IPS-NIHi7 (cell line): Measurements from ENCODE around the gene ADARB2.
"Not testable (repeated sequence)": the region's sequence is repeated elsewhere in the genome, so short reads cannot be mapped to it uniquely, and the experiment has no call there.

ENCODE experiments used
- DNase-seq: peaks from one replicate; pipeline ENCODE4 v3.0.0; 2012; ENCODE audit warnings: mixed read lengths; ENCODE audit errors: extremely low spot score

ADARB2 gene

GRCh38 chr10:1434912-1435692 is 302.2 kb downstream of the ADARB2 start:
- DNase-seq = no peak

DNA sequence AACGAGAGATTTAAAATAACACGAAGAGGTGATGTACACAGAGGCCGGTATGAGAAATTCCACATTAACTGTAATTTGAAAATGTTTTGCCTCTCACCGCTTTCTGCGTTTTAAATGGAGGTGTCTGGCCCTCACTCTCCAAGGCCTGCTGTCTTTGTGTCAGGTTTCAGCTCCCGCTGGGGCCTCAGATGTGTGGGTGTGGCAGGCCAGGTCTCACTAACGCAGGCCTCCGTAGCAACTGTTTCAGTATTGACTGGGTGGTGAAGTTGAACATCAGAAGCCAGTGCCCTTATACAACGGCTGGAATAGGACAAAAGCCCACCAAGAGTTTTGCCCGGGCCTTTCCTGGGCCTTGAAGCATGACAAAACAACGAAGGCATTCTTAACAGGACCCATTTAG is 303.1 kb downstream of the ADARB2 start:
- DNase-seq = peak; percentile 61

DNA sequence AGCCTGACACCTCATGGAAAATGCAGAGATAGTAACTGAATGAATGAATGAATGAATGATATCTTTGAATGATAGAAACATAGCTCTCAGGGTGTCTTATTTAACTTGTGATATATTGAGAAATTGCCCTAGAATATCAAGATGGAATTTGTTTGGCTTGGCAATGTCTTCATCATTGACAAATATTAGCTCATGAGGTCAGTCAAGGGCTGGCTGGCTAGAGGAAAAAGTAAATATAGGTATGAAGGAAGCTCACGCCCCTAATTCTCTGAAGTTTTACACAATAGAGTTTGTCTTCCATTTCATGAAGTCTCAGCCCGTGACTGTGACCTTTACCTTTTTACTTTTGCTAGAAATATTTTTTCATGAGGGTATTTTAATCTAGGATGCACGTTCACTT is 305.2 kb downstream of the ADARB2 start:
- DNase-seq = no peak

- no peak for DNase-seq
Observed at GRCh38 chr10:1431229-1431628, 306.1 kb downstream of the ADARB2 start.

DNA sequence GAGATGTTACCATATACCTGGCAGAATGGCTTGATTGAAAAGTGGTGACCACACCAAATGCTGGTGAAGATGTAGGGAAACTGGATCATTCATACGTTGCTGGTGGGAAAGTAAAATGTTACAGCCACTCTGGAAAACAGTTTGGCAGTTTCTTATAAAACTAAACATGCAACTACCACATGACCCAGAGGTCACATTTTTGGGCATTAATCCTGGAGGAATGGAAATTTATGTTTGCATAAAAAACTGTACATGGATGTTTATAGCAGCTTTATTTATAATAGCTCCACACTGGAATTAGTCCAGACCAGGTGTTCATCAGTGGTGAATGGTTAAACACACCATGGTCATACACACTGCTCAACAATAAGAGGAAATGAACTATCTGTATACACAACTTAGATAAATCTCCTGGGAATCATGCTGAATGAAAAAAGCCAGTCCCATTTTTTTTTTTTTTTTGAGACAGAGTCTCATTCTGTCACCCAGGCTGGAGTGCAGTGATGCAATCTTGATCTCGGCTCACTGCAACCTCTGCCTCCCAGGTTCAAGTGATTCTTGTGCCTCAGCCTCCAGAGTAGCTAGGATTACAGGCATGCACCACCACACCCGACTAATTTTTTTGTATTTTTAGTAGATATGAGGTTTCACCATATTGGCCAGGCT is 309.7 kb downstream of the ADARB2 start:
- DNase-seq = not testable (repeated sequence)

- DNase-seq = no peak
Observed at GRCh38 chr10:1426786-1427185, 310.5 kb downstream of the ADARB2 start.

- DNase-seq = no peak
Observed at GRCh38 chr10:1425879-1426278, 311.4 kb downstream of the ADARB2 start.

- DNase-seq = no peak
Observed at GRCh38 chr10:1424648-1425047, 312.7 kb downstream of the ADARB2 start.

DNA sequence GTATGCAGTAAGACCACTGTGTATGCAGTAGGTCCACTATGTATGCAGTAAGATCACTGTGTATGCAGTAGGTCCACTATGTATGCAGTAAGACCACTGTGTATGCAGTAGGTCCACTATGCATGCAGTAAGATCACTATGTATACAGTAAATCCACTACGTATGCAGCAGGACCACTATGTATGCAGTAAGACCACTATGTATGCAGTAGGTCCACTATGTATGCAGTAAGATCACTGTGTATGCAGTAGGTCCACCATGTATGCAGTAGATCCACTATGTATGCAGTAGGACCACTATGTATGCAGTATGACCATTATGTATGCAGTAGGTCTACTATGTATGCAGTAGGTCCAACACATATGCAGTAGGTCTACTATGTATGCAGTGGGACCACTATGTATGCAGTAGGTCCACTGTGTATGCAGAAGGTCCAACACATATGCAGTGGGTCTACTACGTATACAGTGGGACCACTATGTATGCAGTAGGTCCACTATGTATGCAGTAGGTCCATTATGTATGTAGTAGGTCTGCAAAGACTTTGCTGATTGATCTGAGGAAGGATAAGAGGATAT is 313.6 kb downstream of the ADARB2 start:
- DNase-seq = no peak

GRCh38 chr10:1422275-1422674 is 315.1 kb downstream of the ADARB2 start:
- no peak for DNase-seq

- DNase-seq = peak; percentile 92
Observed at GRCh38 chr10:1420661-1421362, 316.5 kb downstream of the ADARB2 start.

GRCh38 chr10:1419796-1420610 is 317.3 kb downstream of the ADARB2 start:
- no peak for DNase-seq

DNA sequence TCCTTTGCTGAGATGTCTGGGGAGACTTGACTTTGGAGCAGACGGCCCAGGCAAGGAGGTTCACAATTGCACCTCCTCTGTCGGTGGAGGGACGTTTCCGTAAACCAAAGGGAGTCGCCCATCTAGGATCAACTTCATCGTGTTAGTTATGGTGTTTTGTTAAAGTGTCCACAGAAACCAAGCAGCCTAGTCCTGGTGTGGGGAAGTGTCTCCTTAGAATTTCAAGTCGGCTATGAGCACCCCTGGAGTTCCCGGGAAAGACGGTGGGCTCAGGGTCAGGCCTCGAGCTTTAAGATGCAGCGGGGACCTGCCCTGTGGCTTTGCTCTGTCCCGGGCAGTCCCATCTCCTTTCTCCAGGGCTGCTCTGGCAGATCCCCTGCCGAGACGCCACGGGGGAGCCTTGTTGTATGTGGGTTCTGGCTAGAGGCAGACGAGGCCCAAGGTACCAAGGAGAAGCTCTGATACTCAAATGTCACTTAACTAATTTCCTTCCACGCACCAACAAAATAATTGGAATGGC is 319.2 kb downstream of the ADARB2 start:
- DNase-seq = no peak

GRCh38 chr10:1417574-1417973 is 319.8 kb downstream of the ADARB2 start:
- no peak for DNase-seq

GRCh38 chr10:1416456-1417037 is 320.8 kb downstream of the ADARB2 start:
- no peak for DNase-seq

DNA sequence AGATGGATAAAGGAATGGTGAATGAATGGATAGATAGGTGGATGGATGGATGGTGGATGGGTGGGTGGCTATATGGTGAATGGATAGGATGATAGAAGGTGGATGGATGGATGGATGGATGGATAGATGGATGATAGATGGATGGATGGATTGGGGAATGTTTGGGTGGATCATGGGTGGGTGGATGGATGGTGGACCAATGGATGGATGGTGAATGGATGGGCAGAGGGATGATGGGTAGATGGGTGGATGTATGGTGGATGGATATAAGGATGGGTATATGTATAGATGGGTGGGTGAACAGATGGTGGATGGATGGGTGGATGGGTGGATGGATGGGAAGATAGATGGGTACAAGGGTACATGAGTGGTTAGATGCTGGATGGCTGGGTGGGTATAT is 322.4 kb downstream of the ADARB2 start:
- no peak for DNase-seq

GRCh38 chr10:1414346-1414745 is 323.0 kb downstream of the ADARB2 start:
- DNase-seq = not testable (repeated sequence)

GRCh38 chr10:1413823-1414222 is 323.5 kb downstream of the ADARB2 start:
- no peak for DNase-seq

GRCh38 chr10:1413256-1413655 is 324.1 kb downstream of the ADARB2 start:
- no peak for DNase-seq

DNA sequence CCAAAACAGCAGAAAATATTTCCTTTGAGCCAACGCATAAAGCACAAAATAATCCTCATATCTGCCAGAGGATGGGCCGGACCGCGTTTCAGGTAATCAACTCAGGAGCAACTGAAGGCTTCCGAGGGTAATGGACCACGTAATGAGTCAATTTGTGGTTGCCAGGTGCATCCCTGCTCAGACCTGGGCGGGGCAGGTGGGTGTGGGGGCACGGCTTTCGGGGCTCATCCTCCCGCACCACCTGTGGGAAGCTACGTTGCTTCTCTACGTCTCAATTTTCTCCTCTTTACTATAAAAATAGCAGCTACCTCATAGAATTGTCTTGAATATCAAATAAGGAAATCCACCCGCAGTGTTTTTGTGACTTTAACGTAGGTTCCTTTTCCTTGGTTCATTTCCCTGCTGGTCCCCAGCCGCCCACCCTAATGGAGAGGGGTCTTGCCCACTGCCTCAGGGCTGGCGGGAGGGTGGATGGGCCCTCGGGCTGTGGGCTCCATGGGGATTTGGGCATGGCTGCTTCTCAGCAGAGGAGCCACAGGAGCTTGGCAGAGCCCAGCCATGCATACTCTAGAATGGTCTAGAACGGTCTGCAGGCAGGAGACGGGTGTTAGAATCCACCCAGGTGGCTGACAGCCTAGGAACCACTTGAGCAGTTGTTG is 324.7 kb downstream of the ADARB2 start:
- no peak for DNase-seq
